GM12878 (cell line): ENCODE measurements around the gene GSK3A. TPM values are rescaled to one million over a fixed set of nuclear protein-coding genes. Genes with fewer than 3 reads are reported as not detected.

ENCODE experiments used
- BACH1 ChIP-seq: fragments of 450-650 bp; IDR thresholded peaks from 2 replicates; pipeline ENCODE4 v1.6.1; 2017; ENCODE audit warnings: mild to moderate bottlenecking, borderline replicate concordance
- BMI1 ChIP-seq: fragments of 450-650 bp; IDR thresholded peaks from 2 replicates; pipeline ENCODE4 v1.6.1; 2016; ENCODE audit warnings: mild to moderate bottlenecking, moderate library complexity, borderline replicate concordance
- CBX3 ChIP-seq: fragments of 200-600 bp; sonication (generic); IDR thresholded peaks from 2 replicates; pipeline ENCODE4 v1.6.1; 2016; ENCODE audit warnings: low read depth, borderline replicate concordance
- DPF2 ChIP-seq: fragments of 450-650 bp; IDR thresholded peaks from 2 replicates; pipeline ENCODE4 v1.6.1; 2017; ENCODE audit warnings: mild to moderate bottlenecking
- ESRRA ChIP-seq: IDR thresholded peaks from 2 replicates; pipeline ENCODE4 v1.6.1; 2012; ENCODE audit warnings: mild to moderate bottlenecking, low read length, improper control_type of control experiment
- GATAD2B ChIP-seq: fragments of 450-650 bp; conservative IDR thresholded peaks from 2 replicates; pipeline ENCODE4 v1.6.1; 2017; ENCODE audit warnings: low read depth, mild to moderate bottlenecking, moderate library complexity
- IKZF1 ChIP-seq: fragments of 450-650 bp; conservative IDR thresholded peaks from 2 replicates; pipeline ENCODE4 v1.6.1; 2017; ENCODE audit warnings: antibody characterized with exemption, mild to moderate bottlenecking
- KLF5 ChIP-seq: fragments of 450-650 bp; IDR thresholded peaks from 2 replicates; pipeline ENCODE4 v1.6.1; 2014; ENCODE audit warnings: mild to moderate bottlenecking; ENCODE audit not compliant: partially characterized antibody
- MEF2A ChIP-seq: IDR thresholded peaks from 2 replicates; pipeline ENCODE4 v1.6.1; 2011; ENCODE audit warnings: low read depth, mild to moderate bottlenecking, low read length, moderate library complexity; ENCODE audit not compliant: insufficient read depth
- MEF2B ChIP-seq: fragments of 450-650 bp; IDR thresholded peaks from 2 replicates; pipeline ENCODE4 v1.6.1; 2018; ENCODE audit warnings: mild to moderate bottlenecking, moderate library complexity; ENCODE audit not compliant: partially characterized antibody, poor library complexity, severe bottlenecking
- MTA2 ChIP-seq: fragments of 450-650 bp; IDR thresholded peaks from 2 replicates; pipeline ENCODE4 v1.6.1; 2016; ENCODE audit warnings: low read depth, mild to moderate bottlenecking, moderate library complexity
- MTA3 ChIP-seq: IDR thresholded peaks from 2 replicates; pipeline ENCODE4 v1.6.1; 2012; ENCODE audit warnings: low read length, inconsistent platforms, borderline replicate concordance
- NBN ChIP-seq: fragments of 450-650 bp; IDR thresholded peaks from 2 replicates; pipeline ENCODE4 v1.6.1; 2016
- NR2C1 ChIP-seq: fragments of 450-650 bp; IDR thresholded peaks from 2 replicates; pipeline ENCODE4 v1.6.1; 2017; ENCODE audit warnings: antibody characterized with exemption, mild to moderate bottlenecking, moderate library complexity
- TAF1 ChIP-seq: IDR thresholded peaks from 2 replicates; pipeline ENCODE4 v1.6.1; 2011; ENCODE audit warnings: mild to moderate bottlenecking, low read depth, low read length, borderline replicate concordance
- ZNF207 ChIP-seq: fragments of 450-650 bp; IDR thresholded peaks from 2 replicates; pipeline ENCODE4 v1.6.1; 2014; ENCODE audit warnings: antibody characterized with exemption, mild to moderate bottlenecking, borderline replicate concordance
- ZNF24 ChIP-seq: fragments of 450-650 bp; IDR thresholded peaks from 2 replicates; pipeline ENCODE4 v1.6.1; 2017; ENCODE audit warnings: antibody characterized with exemption, mild to moderate bottlenecking
- ZNF384 ChIP-seq: IDR thresholded peaks from 2 replicates; pipeline ENCODE4 v1.6.1; 2012; ENCODE audit warnings: low read depth, mild to moderate bottlenecking, low read length, improper control_type of control experiment, borderline replicate concordance
- polyA plus RNA-seq, 11 experiments: library from polyadenylated mRNA; depleted of rRNA in 4 of 11; unstranded in 6 of 11; stranded (reverse) in 5 of 11; fragments of >200 nt; fragmentation: Nextera tagmentation in 4 of 11; fragmentation: Illumina TruSeq in 1 of 11; extraction: Ambion mirVana in 4 of 11; extraction: Trizol in 1 of 11; gene quantifications; 1 replicate in 1 of 11; 2 replicates in 10 of 11; pipeline versions ENCODE4 v1.2.1 to v1.2.3, GENCODE V29; 2011 to 2016; ENCODE audit warnings: inconsistent platforms in 2 of 11, missing spikeins in 2 of 11, low read depth in 1 of 11
- total RNA-seq, 4 experiments: library from RNA; depleted of rRNA in 3 of 4; stranded (reverse); fragments of >200 nt in 3 of 4; fragmentation: Illumina TruSeq in 1 of 4; extraction: Trizol in 1 of 4; gene quantifications; 2 replicates each; pipeline versions ENCODE4 v1.2.1 to v1.2.3, GENCODE V29; 2013 to 2021
- TF ChIP-seq, protein P1 (sequence below): fragments of 450-650 bp; IDR thresholded peaks from 2 replicates; pipeline ENCODE4 v1.6.1; 2017; ENCODE audit warnings: borderline replicate concordance
- TF ChIP-seq, protein P2 (sequence below): fragments of 450-650 bp; IDR thresholded peaks from 2 replicates; pipeline ENCODE4 v1.6.1; 2016; ENCODE audit warnings: mild to moderate bottlenecking
- TF ChIP-seq, protein P3 (sequence below): IDR thresholded peaks from 2 replicates; pipeline ENCODE4 v1.6.1; 2012; ENCODE audit warnings: low read depth, low read length, improper control_type of control experiment
- TF ChIP-seq, protein P4 (sequence below), 3 experiments: IDR thresholded peaks in 2 of 3; conservative IDR thresholded peaks in 1 of 3; 2 replicates each; pipeline ENCODE4 v1.5.1; 2011; ENCODE audit warnings: low read depth in 3 of 3, low read length in 3 of 3, mild to moderate bottlenecking in 3 of 3, control low read depth in 2 of 3, moderate library complexity in 2 of 3, inconsistent platforms in 1 of 3, mixed read lengths in 1 of 3; ENCODE audit not compliant: control insufficient read depth in 2 of 3, insufficient read depth in 1 of 3; ENCODE audit errors: extremely low read depth in 1 of 3
- TF ChIP-seq, protein P5 (sequence below): fragments of 450-650 bp; IDR thresholded peaks from 2 replicates; pipeline ENCODE4 v1.6.1; 2017; ENCODE audit warnings: low read depth, mild to moderate bottlenecking, moderate library complexity

GSK3A gene
- total and polyA plus RNA-seq, 10 of the 15 experiments (the other 5 are each of a cell fraction or from before 2014, with no cell fraction given), result 1.00 to 47.9 (median 15.2) TPM

DNA sequence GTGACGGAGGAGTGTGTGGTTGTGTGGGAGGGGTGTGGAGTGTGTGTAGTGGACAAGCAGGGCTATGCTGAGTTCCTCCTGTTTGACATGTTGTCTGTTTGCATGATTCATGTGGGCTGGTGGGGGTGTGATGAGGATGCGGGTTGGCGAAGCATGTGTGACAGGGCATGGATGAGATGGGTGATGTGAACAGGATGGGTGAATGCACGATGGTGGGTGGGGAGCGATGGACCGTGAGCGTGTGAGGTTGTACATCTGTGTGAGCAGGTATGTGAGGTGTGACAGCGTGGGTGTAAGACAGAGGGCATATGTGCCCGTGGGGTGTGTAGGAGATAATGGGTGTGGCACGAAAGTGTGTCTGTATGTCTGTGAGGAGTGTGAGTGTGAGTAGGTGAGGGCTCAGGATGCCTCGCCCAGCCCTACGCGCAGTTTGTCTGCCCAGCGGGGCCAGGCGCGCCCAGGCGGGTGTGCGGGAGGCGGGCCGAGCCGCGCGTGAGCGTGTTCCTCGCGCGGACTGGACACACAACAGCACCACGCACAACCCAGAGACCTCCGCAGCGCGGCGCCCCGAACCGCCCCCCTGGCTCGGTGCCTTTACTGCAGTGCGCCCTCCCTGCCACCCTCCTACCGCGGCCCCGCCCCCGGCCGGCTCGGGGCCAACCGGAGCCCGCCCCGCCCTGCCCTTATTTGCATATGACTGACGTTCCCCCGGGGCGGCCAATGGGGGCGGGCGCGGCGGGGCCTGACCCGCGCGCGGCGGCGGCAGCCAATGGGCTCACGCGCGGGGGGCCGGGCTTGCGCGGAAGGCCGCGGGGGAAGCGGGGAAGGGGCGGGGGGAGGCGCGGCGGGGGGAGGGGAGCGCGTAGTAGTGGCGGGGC is 41.0 kb upstream of the GSK3A start (continued):
- TF ChIP-seq, protein P1, sequence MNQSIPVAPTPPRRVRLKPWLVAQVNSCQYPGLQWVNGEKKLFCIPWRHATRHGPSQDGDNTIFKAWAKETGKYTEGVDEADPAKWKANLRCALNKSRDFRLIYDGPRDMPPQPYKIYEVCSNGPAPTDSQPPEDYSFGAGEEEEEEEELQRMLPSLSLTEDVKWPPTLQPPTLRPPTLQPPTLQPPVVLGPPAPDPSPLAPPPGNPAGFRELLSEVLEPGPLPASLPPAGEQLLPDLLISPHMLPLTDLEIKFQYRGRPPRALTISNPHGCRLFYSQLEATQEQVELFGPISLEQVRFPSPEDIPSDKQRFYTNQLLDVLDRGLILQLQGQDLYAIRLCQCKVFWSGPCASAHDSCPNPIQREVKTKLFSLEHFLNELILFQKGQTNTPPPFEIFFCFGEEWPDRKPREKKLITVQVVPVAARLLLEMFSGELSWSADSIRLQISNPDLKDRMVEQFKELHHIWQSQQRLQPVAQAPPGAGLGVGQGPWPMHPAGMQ, result 0 out of 2 replicates have a peak, but pooled peaks have one; percentile 14
- TF ChIP-seq DPF2 (peak; percentile 82), GATAD2B (peak; percentile 92), BACH1 (peak; percentile 97), NR2C1 (peak; percentile 52), MTA2 (peak; percentile 80), TAF1 (peak; percentile 21; the same call in 1 of the 2 replicates), ESRRA (no peak), ZNF24 (no peak), ZNF384 (no peak), CBX3 (no peak), BMI1 (peak; percentile 36; the same call in 1 of the 2 replicates), KLF5 (no peak), ZNF207 (peak; percentile 79; the same call in 1 of the 2 replicates), MEF2A (no peak), MTA3 (peak; percentile 67; the same call in 1 of the 2 replicates), IKZF1 (peak; percentile 63), NBN (peak; percentile 99), MEF2B (peak; percentile 34)
- TF ChIP-seq, protein P2, sequence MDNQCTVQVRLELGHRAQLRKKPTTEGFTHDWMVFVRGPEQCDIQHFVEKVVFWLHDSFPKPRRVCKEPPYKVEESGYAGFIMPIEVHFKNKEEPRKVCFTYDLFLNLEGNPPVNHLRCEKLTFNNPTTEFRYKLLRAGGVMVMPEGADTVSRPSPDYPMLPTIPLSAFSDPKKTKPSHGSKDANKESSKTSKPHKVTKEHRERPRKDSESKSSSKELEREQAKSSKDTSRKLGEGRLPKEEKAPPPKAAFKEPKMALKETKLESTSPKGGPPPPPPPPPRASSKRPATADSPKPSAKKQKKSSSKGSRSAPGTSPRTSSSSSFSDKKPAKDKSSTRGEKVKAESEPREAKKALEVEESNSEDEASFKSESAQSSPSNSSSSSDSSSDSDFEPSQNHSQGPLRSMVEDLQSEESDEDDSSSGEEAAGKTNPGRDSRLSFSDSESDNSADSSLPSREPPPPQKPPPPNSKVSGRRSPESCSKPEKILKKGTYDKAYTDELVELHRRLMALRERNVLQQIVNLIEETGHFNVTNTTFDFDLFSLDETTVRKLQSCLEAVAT, result peak; percentile 90
- TF ChIP-seq, protein P3, sequence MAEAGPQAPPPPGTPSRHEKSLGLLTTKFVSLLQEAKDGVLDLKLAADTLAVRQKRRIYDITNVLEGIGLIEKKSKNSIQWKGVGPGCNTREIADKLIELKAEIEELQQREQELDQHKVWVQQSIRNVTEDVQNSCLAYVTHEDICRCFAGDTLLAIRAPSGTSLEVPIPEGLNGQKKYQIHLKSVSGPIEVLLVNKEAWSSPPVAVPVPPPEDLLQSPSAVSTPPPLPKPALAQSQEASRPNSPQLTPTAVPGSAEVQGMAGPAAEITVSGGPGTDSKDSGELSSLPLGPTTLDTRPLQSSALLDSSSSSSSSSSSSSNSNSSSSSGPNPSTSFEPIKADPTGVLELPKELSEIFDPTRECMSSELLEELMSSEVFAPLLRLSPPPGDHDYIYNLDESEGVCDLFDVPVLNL, result no peak
- TF ChIP-seq, protein P4, sequence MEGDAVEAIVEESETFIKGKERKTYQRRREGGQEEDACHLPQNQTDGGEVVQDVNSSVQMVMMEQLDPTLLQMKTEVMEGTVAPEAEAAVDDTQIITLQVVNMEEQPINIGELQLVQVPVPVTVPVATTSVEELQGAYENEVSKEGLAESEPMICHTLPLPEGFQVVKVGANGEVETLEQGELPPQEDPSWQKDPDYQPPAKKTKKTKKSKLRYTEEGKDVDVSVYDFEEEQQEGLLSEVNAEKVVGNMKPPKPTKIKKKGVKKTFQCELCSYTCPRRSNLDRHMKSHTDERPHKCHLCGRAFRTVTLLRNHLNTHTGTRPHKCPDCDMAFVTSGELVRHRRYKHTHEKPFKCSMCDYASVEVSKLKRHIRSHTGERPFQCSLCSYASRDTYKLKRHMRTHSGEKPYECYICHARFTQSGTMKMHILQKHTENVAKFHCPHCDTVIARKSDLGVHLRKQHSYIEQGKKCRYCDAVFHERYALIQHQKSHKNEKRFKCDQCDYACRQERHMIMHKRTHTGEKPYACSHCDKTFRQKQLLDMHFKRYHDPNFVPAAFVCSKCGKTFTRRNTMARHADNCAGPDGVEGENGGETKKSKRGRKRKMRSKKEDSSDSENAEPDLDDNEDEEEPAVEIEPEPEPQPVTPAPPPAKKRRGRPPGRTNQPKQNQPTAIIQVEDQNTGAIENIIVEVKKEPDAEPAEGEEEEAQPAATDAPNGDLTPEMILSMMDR (IDR thresholded peaks at IDR 0.05 in 2 of 3, conservative IDR thresholded peaks at IDR 0.05 in 1 of 3; ENCODE audit: control insufficient read depth in 2 of 3, extremely low read depth in 1 of 3, insufficient read depth in 1 of 3, low read depth in 3 of 3, low read length in 3 of 3), result peak in 1 of 3 experiments; percentile 22; a peak in 1 of 6 replicates
- TF ChIP-seq, protein P5, sequence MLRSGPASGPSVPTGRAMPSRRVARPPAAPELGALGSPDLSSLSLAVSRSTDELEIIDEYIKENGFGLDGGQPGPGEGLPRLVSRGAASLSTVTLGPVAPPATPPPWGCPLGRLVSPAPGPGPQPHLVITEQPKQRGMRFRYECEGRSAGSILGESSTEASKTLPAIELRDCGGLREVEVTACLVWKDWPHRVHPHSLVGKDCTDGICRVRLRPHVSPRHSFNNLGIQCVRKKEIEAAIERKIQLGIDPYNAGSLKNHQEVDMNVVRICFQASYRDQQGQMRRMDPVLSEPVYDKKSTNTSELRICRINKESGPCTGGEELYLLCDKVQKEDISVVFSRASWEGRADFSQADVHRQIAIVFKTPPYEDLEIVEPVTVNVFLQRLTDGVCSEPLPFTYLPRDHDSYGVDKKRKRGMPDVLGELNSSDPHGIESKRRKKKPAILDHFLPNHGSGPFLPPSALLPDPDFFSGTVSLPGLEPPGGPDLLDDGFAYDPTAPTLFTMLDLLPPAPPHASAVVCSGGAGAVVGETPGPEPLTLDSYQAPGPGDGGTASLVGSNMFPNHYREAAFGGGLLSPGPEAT, result peak; percentile 76
